Activated T-cell treated with anti-CD3 and anti-CD28 coated beads, Interleukin-2, amount 50 U/mL, for 4 hours (primary cell): ENCODE results near the gene ITIH3. TPM values are rescaled to one million over a fixed set of nuclear protein-coding genes. Genes with fewer than 3 reads are reported as not detected.

ENCODE experiments used
- ATAC-seq, 2 donors: fragments of 200-7000 bp; cut with Tn5 transposase; one replicate each; pipeline ENCODE4 v1.10.0; 2021
- DNase-seq: peaks from one replicate; pipeline ENCODE4 v3.0.0-alpha.2; 2020
- H3K27me3 Mint-ChIP-seq: one replicate; pipeline ENCODE4 v1.8.0; 2021; ENCODE audit warnings: low read depth, mixed read lengths
- H3K36me3 Mint-ChIP-seq: one replicate; pipeline ENCODE4 v1.8.0; 2022; ENCODE audit warnings: mixed read lengths; ENCODE audit not compliant: insufficient read depth
- H3K4me1 Mint-ChIP-seq: one replicate; pipeline ENCODE4 v1.8.0; 2021; ENCODE audit warnings: low read depth, mixed read lengths
- H3K4me3 Mint-ChIP-seq: one replicate; pipeline ENCODE4 v1.8.0; 2021; ENCODE audit warnings: mild to moderate bottlenecking, moderate library complexity, mixed read lengths
- H3K9me3 Mint-ChIP-seq: one replicate; pipeline ENCODE4 v1.8.0; 2021; ENCODE audit warnings: mixed read lengths
- total RNA-seq, 3 donors: library from RNA; stranded (reverse); gene quantifications; one replicate each; pipeline ENCODE4 v1.2.1, GENCODE V29; 2021

The ITIH3 gene
- total RNA-seq, 3 donors from 2014 or later, result 0.13 to 0.24 (median 0.18) TPM

GRCh38 chr3:52833202-52833601 is 38.6 kb downstream of the ITIH3 start:
- Mint-ChIP-seq H3K9me3 (no peaks in the 10 kb centered on the region), H3K27me3 (no peaks in the 10 kb centered on the region), H3K4me1 (peaks cover 11% of the 10 kb centered on the region), H3K4me3 (no peak overlapping the region), H3K36me3 (peaks cover 6% of the 10 kb centered on the region)
- ATAC-seq (no peak), DNase-seq (no peak)

GRCh38 chr3:52834871-52835501 is 40.4 kb downstream of the ITIH3 start, which contains the start of gene MUSTN1:
Gene MUSTN1 (minus strand): TSS chr3:52835019. CDS start chr3:52834948, 71 bp downstream.
- Mint-ChIP-seq H3K4me3 (no peak within 1 kb of the TSS), H3K9me3 (no peaks in the 10 kb centered on the region), H3K4me1 (peaks cover 28% of the 10 kb centered on the region), H3K27me3 (no peaks in the 10 kb centered on the region), H3K36me3 (peaks cover 6% of the 10 kb centered on the region)
- ATAC-seq (no peak), DNase-seq (no peak)

GRCh38 chr3:52835766-52836470 is 41.3 kb downstream of the ITIH3 start:
- no peak for DNase-seq
- H3K27me3 Mint-ChIP-seq, result no peaks in the 10 kb centered on the region
- ATAC-seq, result no peak
- peaks cover 9% of the 10 kb centered on the region for H3K36me3 Mint-ChIP-seq
- H3K4me3 Mint-ChIP-seq, result no peak overlapping the region
- no peaks in the 10 kb centered on the region for H3K9me3 Mint-ChIP-seq
- peaks cover 31% of the 10 kb centered on the region for H3K4me1 Mint-ChIP-seq

- DNase-seq (no peak), ATAC-seq (no peak)
- H3K27me3 Mint-ChIP-seq, result no peaks in the 10 kb centered on the region
- no peak overlapping the region for H3K4me3 Mint-ChIP-seq
- H3K9me3 Mint-ChIP-seq, result no peaks in the 10 kb centered on the region
- H3K4me1 Mint-ChIP-seq, result peaks cover 31% of the 10 kb centered on the region
- H3K36me3 Mint-ChIP-seq, result peaks cover 11% of the 10 kb centered on the region
These were observed 41.9 kb downstream of the ITIH3 start for GRCh38 chr3:52836471-52836845.

- Mint-ChIP-seq H3K4me3 (no peak overlapping the region), H3K9me3 (no peaks in the 10 kb centered on the region), H3K36me3 (peaks cover 11% of the 10 kb centered on the region), H3K27me3 (no peaks in the 10 kb centered on the region), H3K4me1 (peaks cover 31% of the 10 kb centered on the region)
- DNase-seq (no peak), ATAC-seq (no peak)
These were observed 42.4 kb downstream of the ITIH3 start for GRCh38 chr3:52836986-52837385.

- Mint-ChIP-seq H3K4me3 (no peak overlapping the region), H3K4me1 (peaks cover 31% of the 10 kb centered on the region), H3K9me3 (no peaks in the 10 kb centered on the region), H3K36me3 (peaks cover 12% of the 10 kb centered on the region), H3K27me3 (no peaks in the 10 kb centered on the region)
- ATAC-seq, result peak in 1 of 2 donors; percentile 38
- DNase-seq, result no peak
These were observed 44.1 kb downstream of the ITIH3 start for GRCh38 chr3:52838561-52839267.

- Mint-ChIP-seq H3K36me3 (peaks cover 12% of the 10 kb centered on the region), H3K4me1 (peaks cover 31% of the 10 kb centered on the region), H3K9me3 (no peaks in the 10 kb centered on the region), H3K4me3 (no peak overlapping the region), H3K27me3 (no peaks in the 10 kb centered on the region)
- ATAC-seq (no peak), DNase-seq (no peak)
These were observed 44.6 kb downstream of the ITIH3 start for GRCh38 chr3:52839268-52839575.

- Mint-ChIP-seq H3K4me3 (no peak overlapping the region), H3K9me3 (no peaks in the 10 kb centered on the region), H3K4me1 (peaks cover 31% of the 10 kb centered on the region), H3K36me3 (peaks cover 14% of the 10 kb centered on the region), H3K27me3 (no peaks in the 10 kb centered on the region)
- DNase-seq, result no peak
- no peak for ATAC-seq
These were observed 45.4 kb downstream of the ITIH3 start for GRCh38 chr3:52839892-52840545.

- ATAC-seq, result no peak
- Mint-ChIP-seq H3K27me3 (no peaks in the 10 kb centered on the region), H3K36me3 (peaks cover 13% of the 10 kb centered on the region), H3K4me3 (no peak overlapping the region), H3K9me3 (no peaks in the 10 kb centered on the region), H3K4me1 (peaks cover 31% of the 10 kb centered on the region)
- DNase-seq, result no peak
These were observed 46.8 kb downstream of the ITIH3 start for GRCh38 chr3:52841211-52841980.

- peaks cover 9% of the 10 kb centered on the region for H3K36me3 Mint-ChIP-seq
- no peaks in the 10 kb centered on the region for H3K9me3 Mint-ChIP-seq
- ATAC-seq, result no peak
- no peaks in the 10 kb centered on the region for H3K27me3 Mint-ChIP-seq
- H3K4me1 Mint-ChIP-seq, result peaks cover 29% of the 10 kb centered on the region
- DNase-seq, result no peak
- H3K4me3 Mint-ChIP-seq, result no peak overlapping the region
These were observed 47.4 kb downstream of the ITIH3 start for GRCh38 chr3:52841981-52842340.

GRCh38 chr3:52842424-52842823 is 47.8 kb downstream of the ITIH3 start:
- Mint-ChIP-seq H3K36me3 (peaks cover 9% of the 10 kb centered on the region), H3K4me3 (no peak overlapping the region), H3K9me3 (no peaks in the 10 kb centered on the region), H3K27me3 (no peaks in the 10 kb centered on the region), H3K4me1 (peaks cover 27% of the 10 kb centered on the region)
- DNase-seq, result no peak
- ATAC-seq, result no peak

GRCh38 chr3:52843108-52843865 is 48.7 kb downstream of the ITIH3 start:
- Mint-ChIP-seq H3K9me3 (no peaks in the 10 kb centered on the region), H3K4me3 (no peak overlapping the region), H3K27me3 (no peaks in the 10 kb centered on the region), H3K36me3 (peaks cover 9% of the 10 kb centered on the region), H3K4me1 (peaks cover 19% of the 10 kb centered on the region)
- no peak for DNase-seq
- ATAC-seq, result no peak

GRCh38 chr3:52843881-52844280 is 49.3 kb downstream of the ITIH3 start:
- no peaks in the 10 kb centered on the region for H3K27me3 Mint-ChIP-seq
- H3K9me3 Mint-ChIP-seq, result no peaks in the 10 kb centered on the region
- H3K4me3 Mint-ChIP-seq, result no peak overlapping the region
- peaks cover 10% of the 10 kb centered on the region for H3K36me3 Mint-ChIP-seq
- DNase-seq, result no peak
- ATAC-seq, result no peak
- peaks cover 13% of the 10 kb centered on the region for H3K4me1 Mint-ChIP-seq
